Measurements from ENCODE around the gene FGGY.

DNA sequence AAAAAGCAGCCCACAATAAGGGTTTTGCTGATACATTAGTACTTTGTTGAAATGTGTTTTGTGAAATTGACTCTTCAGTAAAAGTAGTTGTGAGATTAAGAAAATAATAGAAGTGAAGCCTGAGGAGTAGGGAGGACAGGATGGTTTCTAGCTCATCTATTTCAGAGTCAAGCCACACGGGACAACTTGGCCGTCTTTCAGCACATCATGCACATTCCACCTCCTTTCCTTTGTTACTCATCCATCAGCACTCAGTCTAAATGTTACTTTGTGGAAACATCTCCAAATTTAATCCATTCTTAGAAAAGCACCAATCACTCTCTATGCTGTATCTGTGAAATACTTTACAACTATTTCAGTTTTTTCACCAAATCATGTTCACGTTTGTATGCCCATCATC is 223.3 kb downstream of the FGGY start:
- TF ChIP-seq, protein P1, sequence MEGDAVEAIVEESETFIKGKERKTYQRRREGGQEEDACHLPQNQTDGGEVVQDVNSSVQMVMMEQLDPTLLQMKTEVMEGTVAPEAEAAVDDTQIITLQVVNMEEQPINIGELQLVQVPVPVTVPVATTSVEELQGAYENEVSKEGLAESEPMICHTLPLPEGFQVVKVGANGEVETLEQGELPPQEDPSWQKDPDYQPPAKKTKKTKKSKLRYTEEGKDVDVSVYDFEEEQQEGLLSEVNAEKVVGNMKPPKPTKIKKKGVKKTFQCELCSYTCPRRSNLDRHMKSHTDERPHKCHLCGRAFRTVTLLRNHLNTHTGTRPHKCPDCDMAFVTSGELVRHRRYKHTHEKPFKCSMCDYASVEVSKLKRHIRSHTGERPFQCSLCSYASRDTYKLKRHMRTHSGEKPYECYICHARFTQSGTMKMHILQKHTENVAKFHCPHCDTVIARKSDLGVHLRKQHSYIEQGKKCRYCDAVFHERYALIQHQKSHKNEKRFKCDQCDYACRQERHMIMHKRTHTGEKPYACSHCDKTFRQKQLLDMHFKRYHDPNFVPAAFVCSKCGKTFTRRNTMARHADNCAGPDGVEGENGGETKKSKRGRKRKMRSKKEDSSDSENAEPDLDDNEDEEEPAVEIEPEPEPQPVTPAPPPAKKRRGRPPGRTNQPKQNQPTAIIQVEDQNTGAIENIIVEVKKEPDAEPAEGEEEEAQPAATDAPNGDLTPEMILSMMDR (IDR thresholded peaks at IDR 0.05), result no peak
- no peak for TF ChIP-seq POLR2A (IDR thresholded peaks at IDR 0.05)

Measured in body of pancreas (tissue), 4 donors.